Body of pancreas (tissue), 4 donors: ENCODE results near the gene INSYN2B. TPM values are rescaled to one million over a fixed set of nuclear protein-coding genes. Genes with fewer than 3 reads are reported as not detected.

Experiments used
- ATAC-seq: fragments of 150-250 bp; one replicate; pipeline ENCODE4 v1.9.1; 2016
- DNase-seq, 4 donors: peaks; one replicate each; pipeline ENCODE4 v3.0.0-alpha.2; 2019
- H3K27ac ChIP-seq, 4 donors: fragments of 200-600 bp; sonication (generic); 1 replicate in 3 of 4; 2 replicates in 1 of 4; pipeline versions ENCODE4 v1.5.1 to v1.6.1; 2016 to 2019; ENCODE audit warnings: mild to moderate bottlenecking in 1 of 4, mixed read lengths in 1 of 4, moderate library complexity in 1 of 4
- H3K27me3 ChIP-seq, 2 donors: fragments of 200-600 bp; sonication (generic); one replicate each; pipeline ENCODE4 v1.6.0; 2016; ENCODE audit warnings: mild to moderate bottlenecking in 1 of 2
- H3K36me3 ChIP-seq, 2 donors: fragments of 200-600 bp; sonication (generic); replicated peaks in 1 of 2; 2 replicates each; pipeline ENCODE4 v1.5.1; 2016; ENCODE audit warnings: low read depth in 2 of 2; ENCODE audit not compliant: insufficient read depth in 1 of 2
- H3K4me1 ChIP-seq: fragments of 200-600 bp; sonication (generic); one replicate; pipeline ENCODE4 v1.6.0; 2016
- H3K4me3 ChIP-seq, 2 donors: fragments of 200-600 bp; sonication (generic); 1 replicate in 1 of 2; 2 replicates in 1 of 2; pipeline ENCODE4 v1.5.1; 2016 to 2019
- H3K9me3 ChIP-seq, 3 donors: fragments of 200-600 bp; sonication (generic); 1 replicate in 2 of 3; 2 replicates in 1 of 3; pipeline ENCODE4 v1.5.1; 2016
- POLR2A ChIP-seq, 3 donors: fragments of 450-650 bp; IDR thresholded peaks; one replicate each; pipeline ENCODE4 v1.6.1; 2016; ENCODE audit warnings: antibody characterized with exemption in 3 of 3, mild to moderate bottlenecking in 2 of 3
- WGBS, 2 donors: methylation state at CpG; one replicate each; pipeline ENCODE4 v1.1.5; 2017; 5-methylcytosine and 5-hydroxymethylcytosine counted together
- intact Hi-C: fragments of 100-400 bp; cut with DNase I; formaldehyde crosslinking; loops from one replicate; pipeline ENCODE4 v1.15.1; 2023
- total RNA-seq, 2 donors: library from RNA; depleted of rRNA; stranded (reverse); fragments of >200 nt; gene quantifications; one replicate each; pipeline ENCODE4 v1.1.0, GENCODE V29; 2016
- TF ChIP-seq, protein P1 (sequence below), 7 experiments: fragments of 450-650 bp in 4 of 7; fragments of 200-600 bp in 3 of 7; sonication (generic) in 3 of 7; IDR thresholded peaks; one replicate each; pipeline ENCODE4 v1.5.1; 2016 to 2019; ENCODE audit warnings: antibody characterized with exemption in 7 of 7

Gene INSYN2B
- total RNA-seq, 2 donors from 2014 or later, result not detected

DNA sequence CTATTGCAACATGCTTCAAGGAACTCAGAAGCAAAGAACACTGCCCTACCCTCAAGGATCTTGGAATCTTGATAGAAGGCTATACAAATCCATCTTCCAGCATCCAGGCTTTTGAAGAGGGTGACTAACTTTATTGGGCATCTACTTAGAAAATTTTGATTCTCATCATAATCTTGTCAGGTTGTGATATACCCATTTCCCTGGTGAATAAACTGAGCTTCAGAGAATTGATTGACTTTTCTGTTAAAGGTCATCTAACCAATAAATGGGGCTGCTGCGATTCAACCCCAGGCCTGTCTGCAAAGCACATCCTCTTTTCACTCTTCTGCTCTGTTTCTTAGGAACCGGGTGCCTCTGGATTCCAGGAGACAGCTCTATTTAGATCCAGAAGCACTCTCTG, 19.9 kb upstream of the INSYN2B start:
- H3K4me1 ChIP-seq, result no peaks in the 10 kb centered on the region
- H3K36me3 ChIP-seq, result no peaks in the 10 kb centered on the region
- no peak for ATAC-seq
- no peaks in the 10 kb centered on the region for H3K9me3 ChIP-seq
- intact Hi-C loops, result no loop called here
- no peaks in the 10 kb centered on the region for H3K27me3 ChIP-seq
- no peak for DNase-seq
- no peak overlapping the region for H3K4me3 ChIP-seq
- TF ChIP-seq, protein P1, sequence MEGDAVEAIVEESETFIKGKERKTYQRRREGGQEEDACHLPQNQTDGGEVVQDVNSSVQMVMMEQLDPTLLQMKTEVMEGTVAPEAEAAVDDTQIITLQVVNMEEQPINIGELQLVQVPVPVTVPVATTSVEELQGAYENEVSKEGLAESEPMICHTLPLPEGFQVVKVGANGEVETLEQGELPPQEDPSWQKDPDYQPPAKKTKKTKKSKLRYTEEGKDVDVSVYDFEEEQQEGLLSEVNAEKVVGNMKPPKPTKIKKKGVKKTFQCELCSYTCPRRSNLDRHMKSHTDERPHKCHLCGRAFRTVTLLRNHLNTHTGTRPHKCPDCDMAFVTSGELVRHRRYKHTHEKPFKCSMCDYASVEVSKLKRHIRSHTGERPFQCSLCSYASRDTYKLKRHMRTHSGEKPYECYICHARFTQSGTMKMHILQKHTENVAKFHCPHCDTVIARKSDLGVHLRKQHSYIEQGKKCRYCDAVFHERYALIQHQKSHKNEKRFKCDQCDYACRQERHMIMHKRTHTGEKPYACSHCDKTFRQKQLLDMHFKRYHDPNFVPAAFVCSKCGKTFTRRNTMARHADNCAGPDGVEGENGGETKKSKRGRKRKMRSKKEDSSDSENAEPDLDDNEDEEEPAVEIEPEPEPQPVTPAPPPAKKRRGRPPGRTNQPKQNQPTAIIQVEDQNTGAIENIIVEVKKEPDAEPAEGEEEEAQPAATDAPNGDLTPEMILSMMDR (IDR thresholded peaks at IDR 0.05), result no peak
- no peak for TF ChIP-seq POLR2A (IDR thresholded peaks at IDR 0.05)
- WGBS, 2 donors, result 75 to 86% methylated on average over 2 of the region's 2 CpGs
- no peak overlapping the region for H3K27ac ChIP-seq

DNA sequence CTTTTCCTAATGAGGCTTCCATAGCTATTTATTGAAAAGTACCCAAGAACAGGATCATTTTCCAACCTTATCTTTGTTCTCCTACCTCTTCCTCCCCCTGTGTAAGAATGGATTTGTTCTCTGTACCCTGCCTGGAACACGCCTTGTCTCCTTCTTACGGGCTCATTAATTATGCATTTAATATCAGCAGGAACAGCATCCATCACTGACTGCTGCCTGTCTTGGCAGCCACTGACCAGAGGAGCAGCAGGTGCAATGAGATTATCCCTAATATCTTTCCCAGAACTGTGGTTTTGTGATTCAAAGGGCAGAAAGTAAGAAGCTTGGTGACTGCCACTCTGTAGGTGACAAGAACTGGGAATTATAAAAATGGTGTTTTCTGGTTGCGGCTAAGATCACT, 19.3 kb upstream of the INSYN2B start:
- no peak overlapping the region for H3K4me3 ChIP-seq
- intact Hi-C loops, result no loop called here
- DNase-seq, result no peak
- WGBS, 2 donors, result 72 to 87% methylated on average over 3 of the region's 3 CpGs
- TF ChIP-seq POLR2A (IDR thresholded peaks at IDR 0.05), result no peak
- TF ChIP-seq, protein P1 (IDR thresholded peaks at IDR 0.05), result no peak
- H3K4me1 ChIP-seq, result no peaks in the 10 kb centered on the region
- no peaks in the 10 kb centered on the region for H3K9me3 ChIP-seq
- no peak overlapping the region for H3K27ac ChIP-seq
- no peaks in the 10 kb centered on the region for H3K27me3 ChIP-seq
- ATAC-seq, result no peak
- H3K36me3 ChIP-seq, result no peaks in the 10 kb centered on the region

DNA sequence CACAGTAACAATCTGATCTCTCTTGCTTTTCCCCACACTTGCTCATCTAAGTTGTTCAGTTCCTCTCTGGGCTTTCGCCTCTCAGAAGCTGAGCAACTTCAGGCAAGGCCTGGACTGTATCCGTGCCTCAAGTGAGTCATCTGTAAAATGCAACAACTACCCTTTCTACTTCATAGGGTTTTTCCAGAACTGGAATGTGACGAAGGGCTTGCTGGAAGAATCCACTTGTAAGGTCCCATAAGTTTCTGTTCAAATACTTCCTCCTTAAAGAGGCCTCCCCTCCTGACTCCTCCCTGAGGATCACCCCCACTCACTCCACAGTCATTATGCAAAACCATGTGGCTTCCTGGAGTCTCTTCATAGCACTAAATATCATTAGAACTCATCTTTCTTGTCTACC, 17.5 kb upstream of the INSYN2B start:
- Histone ChIP-seq H3K27ac (no peak overlapping the region), H3K27me3 (no peaks in the 10 kb centered on the region), H3K9me3 (no peaks in the 10 kb centered on the region), H3K36me3 (no peaks in the 10 kb centered on the region), H3K4me1 (no peaks in the 10 kb centered on the region), H3K4me3 (no peak overlapping the region)
- intact Hi-C loops, result no loop called here
- TF ChIP-seq, protein P1 (IDR thresholded peaks at IDR 0.05), result no peak
- TF ChIP-seq POLR2A (IDR thresholded peaks at IDR 0.05), result no peak
- ATAC-seq, result no peak
- no peak for DNase-seq
- WGBS, 2 donors, result 76 to 78% methylated on average over 3 of the region's 3 CpGs

DNA sequence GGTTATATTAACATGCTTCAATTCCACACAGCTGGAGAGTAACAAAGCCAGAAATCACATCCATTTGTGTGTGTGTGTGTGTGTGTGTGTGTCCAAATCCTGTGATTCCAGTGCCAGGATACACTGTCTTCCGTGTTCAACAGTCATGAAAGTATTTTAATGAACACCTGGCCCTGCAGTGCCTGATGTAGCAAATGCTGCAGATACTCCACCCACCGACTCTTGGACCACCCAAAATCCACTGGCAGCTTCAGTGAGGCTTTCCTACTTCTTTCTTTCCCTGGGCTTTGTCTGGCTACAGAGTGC, 13.1 kb upstream of the INSYN2B start:
- H3K36me3 ChIP-seq, result no peaks in the 10 kb centered on the region
- 26 to 40% methylated on average over 2 of the region's 2 CpGs for WGBS, 2 donors
- no peak for TF ChIP-seq POLR2A (IDR thresholded peaks at IDR 0.05)
- TF ChIP-seq, protein P1 (IDR thresholded peaks at IDR 0.05), result no peak

DNA sequence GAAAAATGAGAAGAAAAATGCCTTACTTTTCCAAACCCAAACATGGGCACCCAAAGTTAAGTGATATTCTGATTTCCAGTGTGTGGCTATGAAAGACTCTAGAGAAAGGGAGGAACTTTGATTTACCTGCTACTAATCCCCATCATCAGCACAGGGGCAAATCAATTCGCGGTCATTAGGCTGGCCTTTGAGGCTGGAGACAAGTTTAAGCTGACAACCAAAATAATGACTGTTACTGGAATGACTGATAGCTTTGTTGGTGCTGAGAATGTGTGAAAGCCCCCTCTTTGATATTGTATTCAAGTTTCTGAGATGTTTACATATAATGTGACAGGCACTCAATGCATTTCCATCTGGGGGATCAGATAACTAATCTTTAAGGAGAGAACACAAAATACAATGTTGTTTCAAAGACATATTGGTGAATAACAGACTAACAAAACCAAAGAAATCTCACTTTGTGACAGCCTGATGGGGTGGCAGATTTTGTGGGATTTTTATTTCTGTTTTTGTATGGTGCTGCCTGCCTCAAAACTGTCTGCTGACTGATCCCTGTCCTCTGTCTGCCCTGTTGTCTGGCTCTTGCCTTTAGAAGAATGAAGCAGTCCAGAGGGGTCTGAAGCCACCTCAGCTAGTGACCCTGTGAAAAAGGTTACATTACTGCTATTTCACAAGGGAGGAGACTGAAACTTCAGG, 12.6 kb upstream of the INSYN2B start:
- no peak for ATAC-seq
- intact Hi-C loops, result no loop called here
- Histone ChIP-seq H3K36me3 (no peaks in the 10 kb centered on the region), H3K27me3 (no peaks in the 10 kb centered on the region), H3K27ac (no peak overlapping the region), H3K9me3 (no peaks in the 10 kb centered on the region), H3K4me1 (no peaks in the 10 kb centered on the region), H3K4me3 (no peak overlapping the region)
- TF ChIP-seq, protein P1 (IDR thresholded peaks at IDR 0.05), result no peak
- TF ChIP-seq POLR2A (IDR thresholded peaks at IDR 0.05), result no peak
- 28 to 34% methylated on average over 2 of the region's 2 CpGs for WGBS, 2 donors
- DNase-seq, result no peak

More for the DNA sequence above, 13.1 kb upstream of the INSYN2B start:
- Histone ChIP-seq H3K4me1 (no peaks in the 10 kb centered on the region), H3K4me3 (no peak overlapping the region), H3K27me3 (no peaks in the 10 kb centered on the region), H3K9me3 (no peaks in the 10 kb centered on the region), H3K27ac (no peak overlapping the region)
- ATAC-seq (no peak), DNase-seq (no peak)
- intact Hi-C loops, result no loop called here
